ENCODE measurements around the gene ANKS3.

Gene ANKS3

DNA sequence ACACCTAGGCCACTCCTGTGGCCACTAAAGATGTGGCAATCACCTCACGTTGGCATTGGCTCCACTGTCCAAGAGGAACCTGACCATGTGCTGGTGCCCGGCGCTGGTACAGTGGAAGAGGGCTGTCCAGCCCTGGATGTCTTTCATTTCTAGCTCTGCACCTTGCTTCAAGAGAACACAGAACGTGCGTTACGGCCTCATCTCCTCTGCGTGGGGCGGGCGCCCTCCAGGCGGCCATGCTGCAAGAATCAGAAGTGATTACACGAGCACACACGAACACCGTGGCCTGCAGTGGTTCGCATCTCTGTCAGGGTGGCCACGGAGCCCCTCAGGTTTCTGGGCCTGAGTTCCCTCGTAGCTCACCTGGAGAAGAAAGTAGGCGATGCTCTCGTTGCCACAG lies 7.5 kb downstream of the ANKS3 start:
- no peaks in the 10 kb centered on the region for H3K9me3 ChIP-seq (ENCODE audit: control insufficient read depth, low read length)
- no peak overlapping the region for H2BK120ac ChIP-seq (ENCODE audit: low read depth, low read length)
- H3K4ac ChIP-seq (ENCODE audit: low read depth in 1 of 2, low read length in 2 of 2), result no peak overlapping the region
- no peak overlapping the region for H2AFZ ChIP-seq (ENCODE audit: low read depth, low read length)
- H3K27me3 ChIP-seq (ENCODE audit: control insufficient read depth in 1 of 2, insufficient read depth in 1 of 2, low read length in 2 of 2), result no peaks in the 10 kb centered on the region
- H3K4me1 ChIP-seq (ENCODE audit: control insufficient read depth, insufficient read depth, low read depth, low read length), result peaks cover 2% of the 10 kb centered on the region
- no peak overlapping the region for H2BK15ac ChIP-seq (ENCODE audit: low read depth, poor library complexity, severe bottlenecking)
- H3K79me1 ChIP-seq (replicated peaks; ENCODE audit: low read length, poor library complexity, severe bottlenecking), result peaks cover 49% of the 10 kb centered on the region
- DNase-seq, result no peak
- WGBS, result 97% methylated on average over 18 of the region's 18 CpGs
- no peak overlapping the region for H3K18ac ChIP-seq (ENCODE audit: low read depth in 1 of 2, low read length in 2 of 2)
- H4K8ac ChIP-seq (ENCODE audit: low read length), result no peak overlapping the region
- peaks cover 54 to 77% of the 10 kb centered on the region in 2 experiments for H3K36me3 ChIP-seq (ENCODE audit: control insufficient read depth in 1 of 2, insufficient read depth in 2 of 2, low read depth in 1 of 2, low read length in 2 of 2)
- no peak overlapping the region for H2BK12ac ChIP-seq (ENCODE audit: low read length in 2 of 2)
- H3K4me2 ChIP-seq (ENCODE audit: low read length, poor library complexity, severe bottlenecking), result no peak overlapping the region
- no peak overlapping the region for H3K4me3 ChIP-seq (ENCODE audit: insufficient read depth in 1 of 2, low read depth in 1 of 2, low read length in 2 of 2)
- no peak overlapping the region for H3K14ac ChIP-seq (ENCODE audit: low read length in 2 of 2)
- no peak overlapping the region for H3K27ac ChIP-seq (ENCODE audit: low read length, poor library complexity, severe bottlenecking)
- no peak overlapping the region for H3K23ac ChIP-seq (ENCODE audit: low read length in 2 of 2)
- H2BK5ac ChIP-seq (ENCODE audit: low read depth, low read length, poor library complexity, severe bottlenecking), result no peak overlapping the region
- H4K91ac ChIP-seq (ENCODE audit: low read length), result no peak overlapping the region
- H2AK5ac ChIP-seq (ENCODE audit: low read length, severe bottlenecking), result no peak overlapping the region
- H3K9ac ChIP-seq (ENCODE audit: low read length), result no peak overlapping the region

DNA sequence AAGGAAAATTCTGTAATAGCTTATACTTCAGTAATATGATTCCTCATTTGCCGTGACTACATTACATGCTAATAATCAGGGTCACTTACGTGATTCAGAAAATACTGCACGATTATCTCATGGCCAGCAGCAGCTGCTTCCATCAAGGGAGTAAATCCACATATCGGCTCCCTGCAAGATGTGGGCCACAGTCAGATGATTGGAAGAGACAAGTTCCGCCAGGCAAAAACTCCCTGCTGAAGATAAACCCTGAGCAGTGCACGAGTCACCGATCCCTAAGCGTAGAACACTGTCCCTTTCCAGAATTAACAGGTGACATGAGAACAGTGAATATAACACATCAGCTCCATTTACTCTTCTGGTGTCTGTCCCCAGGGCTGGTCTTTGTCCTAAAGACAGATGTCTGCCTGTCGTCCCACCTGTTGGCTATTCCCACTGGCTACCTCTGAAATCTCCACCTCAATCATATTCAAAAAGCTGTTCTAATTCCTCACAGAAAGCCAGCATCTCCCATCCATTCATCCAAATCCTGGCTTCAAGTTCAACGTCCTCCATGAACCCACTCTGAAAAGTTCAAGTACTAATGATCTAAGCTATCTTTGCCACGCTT lies 9.3 kb downstream of the ANKS3 start:
- H3K4me3 ChIP-seq (ENCODE audit: insufficient read depth in 1 of 2, low read depth in 1 of 2, low read length in 2 of 2), result no peak overlapping the region
- H2AFZ ChIP-seq (ENCODE audit: low read depth, low read length), result no peak overlapping the region
- H3K4me1 ChIP-seq (ENCODE audit: control insufficient read depth, insufficient read depth, low read depth, low read length), result peaks cover 2% of the 10 kb centered on the region
- no peak overlapping the region for H3K4me2 ChIP-seq (ENCODE audit: low read length, poor library complexity, severe bottlenecking)
- H3K27ac ChIP-seq (ENCODE audit: low read length, poor library complexity, severe bottlenecking), result no peak overlapping the region
- 95% methylated on average over 11 of the region's 11 CpGs for WGBS
- no peak overlapping the region for H2BK120ac ChIP-seq (ENCODE audit: low read depth, low read length)
- H3K4ac ChIP-seq (ENCODE audit: low read depth in 1 of 2, low read length in 2 of 2), result no peak overlapping the region
- no peak overlapping the region for H3K23ac ChIP-seq (ENCODE audit: low read length in 2 of 2)
- no peak overlapping the region for H2AK5ac ChIP-seq (ENCODE audit: low read length, severe bottlenecking)
- no peaks in the 10 kb centered on the region for H3K9me3 ChIP-seq (ENCODE audit: control insufficient read depth, low read length)
- H3K9ac ChIP-seq (ENCODE audit: low read length), result no peak overlapping the region
- H3K27me3 ChIP-seq (ENCODE audit: control insufficient read depth in 1 of 2, insufficient read depth in 1 of 2, low read length in 2 of 2), result no peaks in the 10 kb centered on the region
- DNase-seq, result no peak
- H3K18ac ChIP-seq (ENCODE audit: low read depth in 1 of 2, low read length in 2 of 2), result no peak overlapping the region
- H2BK5ac ChIP-seq (ENCODE audit: low read depth, low read length, poor library complexity, severe bottlenecking), result no peak overlapping the region
- H2BK12ac ChIP-seq (ENCODE audit: low read length in 2 of 2), result no peak overlapping the region
- H2BK15ac ChIP-seq (ENCODE audit: low read depth, poor library complexity, severe bottlenecking), result no peak overlapping the region
- no peak overlapping the region for H4K8ac ChIP-seq (ENCODE audit: low read length)
- no peak overlapping the region for H3K14ac ChIP-seq (ENCODE audit: low read length in 2 of 2)
- peaks cover 40% of the 10 kb centered on the region for H3K79me1 ChIP-seq (replicated peaks; ENCODE audit: low read length, poor library complexity, severe bottlenecking)
- H3K36me3 ChIP-seq (ENCODE audit: control insufficient read depth in 1 of 2, insufficient read depth in 2 of 2, low read depth in 1 of 2, low read length in 2 of 2), result peaks cover 50 to 66% of the 10 kb centered on the region in 2 experiments
- H4K91ac ChIP-seq (ENCODE audit: low read length), result no peak overlapping the region

DNA sequence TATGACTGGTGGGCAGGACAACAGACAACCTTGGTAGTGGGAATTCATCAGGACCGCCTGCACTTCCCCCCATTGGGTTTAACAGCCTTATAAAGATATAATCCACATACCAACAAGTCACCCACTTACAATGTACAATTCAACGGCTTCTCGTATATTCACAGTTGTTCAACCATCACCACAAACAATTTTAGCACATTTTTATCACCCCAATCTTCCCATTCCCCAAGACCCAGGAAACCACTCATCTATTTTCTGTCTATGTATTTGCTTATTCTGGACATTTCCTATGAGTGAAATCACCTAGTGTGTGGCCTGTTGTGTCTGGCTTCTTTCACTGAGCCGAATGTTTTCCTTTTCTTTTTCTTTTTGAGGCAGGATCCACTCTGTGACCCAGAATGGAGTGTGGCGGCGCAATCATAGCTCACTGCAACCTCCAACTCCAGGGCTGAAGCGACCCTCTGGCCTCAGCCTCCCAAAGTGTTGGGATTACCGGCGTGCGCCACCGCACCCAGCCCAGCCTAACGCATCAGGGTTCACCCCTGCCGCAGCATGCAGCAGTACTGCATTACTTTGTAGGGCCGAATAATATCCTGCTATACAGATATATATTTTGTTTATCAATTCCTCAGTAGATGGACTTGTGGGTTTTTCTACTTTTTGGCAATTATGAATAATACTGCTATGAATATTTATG lies 10.9 kb downstream of the ANKS3 start:
- H2BK120ac ChIP-seq (ENCODE audit: low read depth, low read length), result no peak overlapping the region
- no peak overlapping the region for H2AFZ ChIP-seq (ENCODE audit: low read depth, low read length)
- no peak overlapping the region for H3K9ac ChIP-seq (ENCODE audit: low read length)
- no peak overlapping the region for H3K4me3 ChIP-seq (ENCODE audit: insufficient read depth in 1 of 2, low read depth in 1 of 2, low read length in 2 of 2)
- DNase-seq, result no peak
- H3K4me1 ChIP-seq (ENCODE audit: control insufficient read depth, insufficient read depth, low read depth, low read length), result peaks cover 2% of the 10 kb centered on the region
- no peak overlapping the region for H3K14ac ChIP-seq (ENCODE audit: low read length in 2 of 2)
- H3K18ac ChIP-seq (ENCODE audit: low read depth in 1 of 2, low read length in 2 of 2), result no peak overlapping the region
- H2AK5ac ChIP-seq (ENCODE audit: low read length, severe bottlenecking), result no peak overlapping the region
- H3K27me3 ChIP-seq (ENCODE audit: control insufficient read depth in 1 of 2, insufficient read depth in 1 of 2, low read length in 2 of 2), result no peaks in the 10 kb centered on the region
- H3K23ac ChIP-seq (ENCODE audit: low read length in 2 of 2), result no peak overlapping the region
- H4K91ac ChIP-seq (ENCODE audit: low read length), result no peak overlapping the region
- peaks cover 36% of the 10 kb centered on the region for H3K79me1 ChIP-seq (replicated peaks; ENCODE audit: low read length, poor library complexity, severe bottlenecking)
- no peak overlapping the region for H3K4me2 ChIP-seq (ENCODE audit: low read length, poor library complexity, severe bottlenecking)
- H2BK15ac ChIP-seq (ENCODE audit: low read depth, poor library complexity, severe bottlenecking), result no peak overlapping the region
- H3K9me3 ChIP-seq (ENCODE audit: control insufficient read depth, low read length), result no peaks in the 10 kb centered on the region
- H4K8ac ChIP-seq (ENCODE audit: low read length), result no peak overlapping the region
- no peak overlapping the region for H2BK5ac ChIP-seq (ENCODE audit: low read depth, low read length, poor library complexity, severe bottlenecking)
- H3K36me3 ChIP-seq (ENCODE audit: control insufficient read depth in 1 of 2, insufficient read depth in 2 of 2, low read depth in 1 of 2, low read length in 2 of 2), result peaks cover 43 to 59% of the 10 kb centered on the region in 2 experiments
- no peak overlapping the region for H2BK12ac ChIP-seq (ENCODE audit: low read length in 2 of 2)
- no peak overlapping the region for H3K4ac ChIP-seq (ENCODE audit: low read depth in 1 of 2, low read length in 2 of 2)
- H3K27ac ChIP-seq (ENCODE audit: low read length, poor library complexity, severe bottlenecking), result no peak overlapping the region
- 96% methylated on average over 12 of the region's 14 CpGs for WGBS

DNA sequence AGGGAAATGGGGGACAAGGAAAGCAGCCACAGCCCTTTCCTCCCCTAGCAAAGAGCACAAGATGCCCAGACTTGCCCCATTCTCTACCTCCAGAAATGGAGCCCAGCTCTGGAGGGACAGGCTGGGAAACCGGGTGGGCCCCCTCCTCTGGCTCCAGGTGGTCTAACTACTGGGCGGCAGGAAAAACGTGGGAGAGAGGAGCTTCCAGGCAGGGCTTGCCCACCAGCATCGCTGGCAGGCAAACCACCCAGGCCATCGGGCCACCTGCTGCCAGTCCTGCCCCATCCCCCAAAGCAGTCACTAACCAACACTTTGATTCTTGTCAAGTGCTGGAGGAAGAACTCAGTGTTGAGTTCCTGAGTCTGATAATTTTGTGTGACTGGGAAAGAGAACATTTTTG lies 15.6 kb downstream of the ANKS3 start:
- H2BK15ac ChIP-seq (ENCODE audit: low read depth, poor library complexity, severe bottlenecking), result no peak overlapping the region
- H3K9ac ChIP-seq (ENCODE audit: low read length), result no peak overlapping the region
- H2AK5ac ChIP-seq (ENCODE audit: low read length, severe bottlenecking), result no peak overlapping the region
- H3K4me3 ChIP-seq (ENCODE audit: insufficient read depth in 1 of 2, low read depth in 1 of 2, low read length in 2 of 2), result no peak overlapping the region
- H3K36me3 ChIP-seq (ENCODE audit: control insufficient read depth in 1 of 2, insufficient read depth in 2 of 2, low read depth in 1 of 2, low read length in 2 of 2), result peaks cover 41 to 48% of the 10 kb centered on the region in 2 experiments
- no peak overlapping the region for H4K8ac ChIP-seq (ENCODE audit: low read length)
- H3K4ac ChIP-seq (ENCODE audit: low read depth in 1 of 2, low read length in 2 of 2), result no peak overlapping the region
- no peak overlapping the region for H3K18ac ChIP-seq (ENCODE audit: low read depth in 1 of 2, low read length in 2 of 2)
- H3K4me2 ChIP-seq (ENCODE audit: low read length, poor library complexity, severe bottlenecking), result no peak overlapping the region
- H3K9me3 ChIP-seq (ENCODE audit: control insufficient read depth, low read length), result no peaks in the 10 kb centered on the region
- H2BK12ac ChIP-seq (ENCODE audit: low read length in 2 of 2), result no peak overlapping the region
- H3K27ac ChIP-seq (ENCODE audit: low read length, poor library complexity, severe bottlenecking), result no peak overlapping the region
- no peak overlapping the region for H2BK120ac ChIP-seq (ENCODE audit: low read depth, low read length)
- no peak for DNase-seq
- H4K91ac ChIP-seq (ENCODE audit: low read length), result no peak overlapping the region
- no peak overlapping the region for H2BK5ac ChIP-seq (ENCODE audit: low read depth, low read length, poor library complexity, severe bottlenecking)
- WGBS, result 53% methylated on average over 4 of the region's 5 CpGs
- H3K79me1 ChIP-seq (replicated peaks; ENCODE audit: low read length, poor library complexity, severe bottlenecking), result peaks cover 30% of the 10 kb centered on the region
- H2AFZ ChIP-seq (ENCODE audit: low read depth, low read length), result no peak overlapping the region
- H3K23ac ChIP-seq (ENCODE audit: low read length in 2 of 2), result no peak overlapping the region
- H3K4me1 ChIP-seq (ENCODE audit: control insufficient read depth, insufficient read depth, low read depth, low read length), result peaks cover 2% of the 10 kb centered on the region
- no peak overlapping the region for H3K14ac ChIP-seq (ENCODE audit: low read length in 2 of 2)
- H3K27me3 ChIP-seq (ENCODE audit: control insufficient read depth in 1 of 2, insufficient read depth in 1 of 2, low read length in 2 of 2), result no peaks in the 10 kb centered on the region

Measured in mesenchymal stem cell (in vitro differentiated cells and primary cell).